ENCODE data around the gene ATP6V1G2. TPM values are rescaled to one million over a fixed set of nuclear protein-coding genes. Genes with fewer than 3 reads are reported as not detected.
A peak's percentile ranks its signal among the peaks of the same experiment; 100 is the strongest.
"Not testable (repeated sequence)": the region's sequence is repeated elsewhere in the genome, so short reads cannot be mapped to it uniquely, and the experiment has no call there.

Gene ATP6V1G2
- total RNA-seq, 1 donor from 2014 or later, result 0.67 TPM

GRCh38 chr6:31498748-31499147, 47.7 kb downstream of the ATP6V1G2 start:
- H3K36me3 ChIP-seq (ENCODE audit: control insufficient read depth, insufficient read depth, low read length), result no peaks in the 10 kb centered on the region
- H3K4me3 ChIP-seq (ENCODE audit: low read depth, low read length), result peak overlapping the region; percentile 46
- no peaks in the 10 kb centered on the region for H3K27me3 ChIP-seq (ENCODE audit: control insufficient read depth, insufficient read depth, low read length)
- no peak for DNase-seq (ENCODE audit: low read depth)
- no peak for TF ChIP-seq CTCF (IDR thresholded peaks at IDR 0.05; ENCODE audit: insufficient read depth, low read length, poor library complexity, severe bottlenecking)

GRCh38 chr6:31497531-31498476, 48.6 kb downstream of the ATP6V1G2 start, which contains the start of gene MICB:
TSS of gene MICB (plus strand) at chr6:31498145. CDS start at chr6:31498194, 49 bp downstream.
- no peak for TF ChIP-seq CTCF (IDR thresholded peaks at IDR 0.05; ENCODE audit: insufficient read depth, low read length, poor library complexity, severe bottlenecking)
- DNase-seq (ENCODE audit: low read depth), result peak; percentile 66
- peak within 1 kb of the TSS; percentile 83 for H3K4me3 ChIP-seq (ENCODE audit: low read depth, low read length)
- no peaks in the 10 kb centered on the region for H3K27me3 ChIP-seq (ENCODE audit: control insufficient read depth, insufficient read depth, low read length)
- H3K36me3 ChIP-seq (ENCODE audit: control insufficient read depth, insufficient read depth, low read length), result no peaks in the 10 kb centered on the region

- not testable (repeated sequence) for DNase-seq (ENCODE audit: low read depth); H3K27me3 ChIP-seq (ENCODE audit: control insufficient read depth, insufficient read depth, low read length); H3K4me3 ChIP-seq (ENCODE audit: low read depth, low read length); H3K36me3 ChIP-seq (ENCODE audit: control insufficient read depth, insufficient read depth, low read length)
Measured at GRCh38 chr6:31496826-31497225, 49.6 kb downstream of the ATP6V1G2 start.

DNA sequence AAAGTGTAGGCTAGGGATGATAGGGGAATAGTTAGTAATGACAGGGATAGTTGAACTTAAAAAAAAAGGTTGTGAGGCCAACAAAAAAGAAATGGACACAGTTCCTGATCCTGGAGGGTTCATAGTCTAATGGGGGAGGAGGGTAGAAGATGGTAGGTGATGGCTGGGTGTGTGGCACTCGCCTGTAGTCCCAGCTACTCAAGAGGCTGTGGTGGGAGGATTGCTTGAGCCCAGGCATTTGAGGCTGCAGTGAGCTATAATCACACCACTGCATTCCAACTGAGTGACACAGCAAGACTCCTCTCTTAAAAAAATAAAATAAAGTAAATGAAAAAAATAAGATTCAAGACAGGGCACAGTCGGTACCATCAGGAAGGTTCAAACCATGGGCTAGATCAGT, 50.8 kb downstream of the ATP6V1G2 start:
- Histone ChIP-seq H3K4me3 (ENCODE audit: low read depth, low read length) (no peak overlapping the region), H3K27me3 (ENCODE audit: control insufficient read depth, insufficient read depth, low read length) (no peaks in the 10 kb centered on the region), H3K36me3 (ENCODE audit: control insufficient read depth, insufficient read depth, low read length) (no peaks in the 10 kb centered on the region)
- no peak for TF ChIP-seq CTCF (IDR thresholded peaks at IDR 0.05; ENCODE audit: insufficient read depth, low read length, poor library complexity, severe bottlenecking)
- DNase-seq (ENCODE audit: low read depth), result no peak

Other genes with a start within 250 kb of the ATP6V1G2 start
- 484 and 545 TPM in 2 replicates for gene HLA-B, start 189.4 kb downstream of the ATP6V1G2 start, total RNA-seq
- 33.2 and 48.8 TPM in 2 replicates for gene MICA, start 143.0 kb downstream of the ATP6V1G2 start, total RNA-seq
- 6.9 and 8.1 TPM in 2 replicates for gene MICB, start 48.5 kb downstream of the ATP6V1G2 start, total RNA-seq
- not detected in 2 replicates for gene MCCD1, start 17.6 kb downstream of the ATP6V1G2 start, total RNA-seq
- gene DDX39B, start 4.6 kb downstream of the ATP6V1G2 start, total RNA-seq, result 290 and 412 TPM in 2 replicates
- gene NFKBIL1, start 1.0 kb upstream of the ATP6V1G2 start, total RNA-seq, result 41.9 and 44.0 TPM in 2 replicates
- 0.92 TPM in 1 of 2 replicates, not detected in the other for gene LTA, start 25.7 kb upstream of the ATP6V1G2 start, total RNA-seq
- gene TNF, start 29.0 kb upstream of the ATP6V1G2 start, total RNA-seq, result 16.7 and 18.6 TPM in 2 replicates
- gene LTB, start 35.8 kb upstream of the ATP6V1G2 start, total RNA-seq, result 19.3 and 21.4 TPM in 2 replicates
- gene LST1, start 39.7 kb upstream of the ATP6V1G2 start, total RNA-seq, result 0.42 TPM in 1 of 2 replicates, not detected in the other
- gene NCR3, start 46.4 kb upstream of the ATP6V1G2 start, total RNA-seq, result not detected in 2 replicates
- 0.33 TPM in 1 of 2 replicates, not detected in the other for gene AIF1, start 68.6 kb upstream of the ATP6V1G2 start, total RNA-seq
- gene PRRC2A, start 74.1 kb upstream of the ATP6V1G2 start, total RNA-seq, result 117 and 143 TPM in 2 replicates
- gene BAG6, start 106.1 kb upstream of the ATP6V1G2 start, total RNA-seq, result 468 and 473 TPM in 2 replicates
- 1.3 and 1.8 TPM in 2 replicates for gene APOM, start 109.3 kb upstream of the ATP6V1G2 start, total RNA-seq
- gene C6orf47, start 114.2 kb upstream of the ATP6V1G2 start, total RNA-seq, result 19.0 and 24.9 TPM in 2 replicates
- 17.7 and 22.0 TPM in 2 replicates for gene GPANK1, start 118.4 kb upstream of the ATP6V1G2 start, total RNA-seq
- gene CSNK2B, start 119.5 kb upstream of the ATP6V1G2 start, total RNA-seq, result 366 and 405 TPM in 2 replicates
- gene LY6G5B, start 123.4 kb upstream of the ATP6V1G2 start, total RNA-seq, result 2.8 and 6.0 TPM in 2 replicates
- not detected in 2 replicates for gene LY6G5C, start 134.5 kb upstream of the ATP6V1G2 start, total RNA-seq
- 43.8 and 45.5 TPM in 2 replicates for gene ABHD16A, start 156.7 kb upstream of the ATP6V1G2 start, total RNA-seq
- gene LY6G6F, start 160.3 kb upstream of the ATP6V1G2 start, total RNA-seq, result not detected in 2 replicates
- gene LY6G6D, start 168.7 kb upstream of the ATP6V1G2 start, total RNA-seq, result not detected in 2 replicates
- gene LY6G6C, start 175.1 kb upstream of the ATP6V1G2 start, total RNA-seq, result not detected in 2 replicates
- gene MPIG6B, start 176.8 kb upstream of the ATP6V1G2 start, total RNA-seq, result 0.29 TPM in 1 of 2 replicates, not detected in the other
- 91.5 and 106 TPM in 2 replicates for gene DDAH2, start 182.7 kb upstream of the ATP6V1G2 start, total RNA-seq
- 494 and 498 TPM in 2 replicates for gene CLIC1, start 189.9 kb upstream of the ATP6V1G2 start, total RNA-seq
- gene MSH5, start 193.4 kb upstream of the ATP6V1G2 start, total RNA-seq, result 8.9 and 13.1 TPM in 2 replicates
- gene SAPCD1, start 216.0 kb upstream of the ATP6V1G2 start, total RNA-seq, result 1.1 and 2.2 TPM in 2 replicates
- 1.5 and 3.1 TPM in 2 replicates for gene VWA7, start 230.7 kb upstream of the ATP6V1G2 start, total RNA-seq
- 165 and 181 TPM in 2 replicates for gene VARS1, start 249.1 kb upstream of the ATP6V1G2 start, total RNA-seq

All from kidney epithelial cell (primary cell).